Kidney (tissue), 14 donors: ENCODE measurements around the gene LBHD2. TPM values are rescaled to one million over a fixed set of nuclear protein-coding genes. Genes with fewer than 3 reads are reported as not detected.

ENCODE experiments used
- DNase-seq, 5 donors: peaks; one replicate each; pipeline ENCODE4 v3.0.0-alpha.2; 2013 to 2020
- FAIRE-seq: peaks from 2 replicates; lab custom pipeline; 2012; peaks lifted over from hg19 to GRCh38; lab: Jason Lieb, UNC
- H3K27ac ChIP-seq, 2 donors: one replicate each; pipeline ENCODE4 v1.7.0; 2013; ENCODE audit warnings: low read depth in 2 of 2, low read length in 2 of 2, inconsistent platforms in 1 of 2
- H3K27me3 ChIP-seq: one replicate; pipeline ENCODE4 v1.7.1; 2013; ENCODE audit warnings: low read length, inconsistent platforms; ENCODE audit not compliant: control insufficient read depth, insufficient read depth
- H3K36me3 ChIP-seq, 3 donors: one replicate each; pipeline versions ENCODE4 v1.7.0 to v1.7.1; 2013; ENCODE audit warnings: low read length in 3 of 3, control low read depth in 1 of 3, inconsistent platforms in 1 of 3; ENCODE audit not compliant: insufficient read depth in 3 of 3, control insufficient read depth in 2 of 3
- H3K4me1 ChIP-seq, 3 donors: one replicate each; pipeline versions ENCODE4 v1.7.0 to v1.7.1; 2013; ENCODE audit warnings: low read length in 3 of 3, inconsistent platforms in 1 of 3, low read depth in 1 of 3; ENCODE audit not compliant: control insufficient read depth in 2 of 3, insufficient read depth in 2 of 3
- H3K4me3 ChIP-seq, 3 donors: one replicate each; pipeline versions ENCODE4 v1.7.0 to v1.8.1; 2013; ENCODE audit warnings: low read length in 3 of 3, control low read depth in 1 of 3, inconsistent platforms in 1 of 3
- H3K9ac ChIP-seq, 3 donors: one replicate each; pipeline versions ENCODE4 v1.7.0 to v1.7.1; 2013; ENCODE audit warnings: low read length in 3 of 3, control low read depth in 1 of 3, inconsistent platforms in 1 of 3
- H3K9me3 ChIP-seq, 3 donors: one replicate each; pipeline versions ENCODE4 v1.7.0 to v1.7.1; 2013; ENCODE audit warnings: low read length in 3 of 3, control low read depth in 1 of 3, inconsistent platforms in 1 of 3; ENCODE audit not compliant: control insufficient read depth in 2 of 3, insufficient read depth in 1 of 3
- intact Hi-C: fragments of 100-400 bp; cut with DNase I; formaldehyde crosslinking; loops from one replicate; pipeline ENCODE4 v1.11.1; 2022
- polyA plus RNA-seq: library from polyadenylated mRNA; stranded (reverse); fragments of 350-450 nt; fragmentation: Illumina TruSeq; extraction: RNeasy Lipid Tissue Mini Kit (QIAGEN cat#74804); gene quantifications from one replicate; pipeline ENCODE4 v1.2.3, GENCODE V29; 2014; ENCODE audit warnings: low read depth, low replicate concordance; ENCODE audit not compliant: insufficient read depth
- total RNA-seq: library from RNA; stranded (reverse); fragmentation: NEBNext Ultra II Directional; extraction: Animal tissue kit (Norgen Biotek cat#: 25700); gene quantifications from one replicate; pipeline ENCODE4 v1.2.1, GENCODE V29; 2021
- TF ChIP-seq, protein P1 (sequence below): IDR thresholded peaks from 3 replicates; pipeline ENCODE4 v1.5.1; 2012; ENCODE audit warnings: mild to moderate bottlenecking, moderate library complexity, borderline replicate concordance; ENCODE audit not compliant: insufficient read depth; ENCODE audit errors: extremely low read depth
- donor health status: control.
- donor health status: control.
- donor health status: control.
- donor health status: control.
- donor health status: control.
- donor health status: DM: yes; HTN: yes; CAD: no.
- donor health status: Normal renal cell carcinoma (clear cell type).

LBHD2 gene
- total and polyA plus RNA-seq, 2 donors from 2014 or later = 0.82 TPM; not detected in 1

DNA sequence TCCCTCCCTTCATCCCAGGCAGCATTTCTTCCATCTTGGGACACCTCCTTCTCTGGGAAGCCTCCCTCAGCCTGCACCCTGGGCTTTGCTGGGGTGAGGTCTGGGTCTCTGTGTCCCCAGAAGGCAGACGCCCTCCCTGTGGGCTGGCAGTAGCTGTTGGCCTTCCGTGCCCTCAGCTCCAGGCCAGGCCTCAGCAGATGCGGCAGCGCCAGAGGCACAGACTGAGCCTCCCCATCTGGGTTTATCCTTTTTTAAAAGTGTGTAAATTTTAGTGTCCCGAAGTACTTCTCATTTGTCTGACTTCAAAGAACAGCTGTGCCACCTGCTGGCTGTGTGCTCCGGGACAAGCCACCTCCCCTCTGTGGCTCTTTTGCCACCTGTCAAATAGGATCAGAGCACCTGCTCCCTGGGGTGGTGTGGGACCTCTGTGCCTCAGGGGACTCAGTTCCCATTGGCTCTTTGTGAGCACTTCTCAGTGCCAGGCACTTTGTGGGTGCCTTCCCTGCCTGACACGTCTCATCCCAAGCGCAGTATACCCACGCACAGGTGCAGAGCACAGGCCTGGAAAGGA is 21.7 kb downstream of the LBHD2 start:
- Histone ChIP-seq H3K27ac (no peak overlapping the region), H3K4me1 (peaks cover 0 to 19% (median 5%) of the 10 kb centered on the region in 3 donors), H3K27me3 (peaks cover 11% of the 10 kb centered on the region), H3K9me3 (no peaks in the 10 kb centered on the region), H3K4me3 (no peak overlapping the region), H3K9ac (no peak overlapping the region), H3K36me3 (no peaks in the 10 kb centered on the region)
- TF ChIP-seq, protein P1, sequence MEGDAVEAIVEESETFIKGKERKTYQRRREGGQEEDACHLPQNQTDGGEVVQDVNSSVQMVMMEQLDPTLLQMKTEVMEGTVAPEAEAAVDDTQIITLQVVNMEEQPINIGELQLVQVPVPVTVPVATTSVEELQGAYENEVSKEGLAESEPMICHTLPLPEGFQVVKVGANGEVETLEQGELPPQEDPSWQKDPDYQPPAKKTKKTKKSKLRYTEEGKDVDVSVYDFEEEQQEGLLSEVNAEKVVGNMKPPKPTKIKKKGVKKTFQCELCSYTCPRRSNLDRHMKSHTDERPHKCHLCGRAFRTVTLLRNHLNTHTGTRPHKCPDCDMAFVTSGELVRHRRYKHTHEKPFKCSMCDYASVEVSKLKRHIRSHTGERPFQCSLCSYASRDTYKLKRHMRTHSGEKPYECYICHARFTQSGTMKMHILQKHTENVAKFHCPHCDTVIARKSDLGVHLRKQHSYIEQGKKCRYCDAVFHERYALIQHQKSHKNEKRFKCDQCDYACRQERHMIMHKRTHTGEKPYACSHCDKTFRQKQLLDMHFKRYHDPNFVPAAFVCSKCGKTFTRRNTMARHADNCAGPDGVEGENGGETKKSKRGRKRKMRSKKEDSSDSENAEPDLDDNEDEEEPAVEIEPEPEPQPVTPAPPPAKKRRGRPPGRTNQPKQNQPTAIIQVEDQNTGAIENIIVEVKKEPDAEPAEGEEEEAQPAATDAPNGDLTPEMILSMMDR = no peak
- intact Hi-C loops = loop anchor here (10.0 kb wide), 2 partner anchors 69 to 189 kb away; no protein-coding TSS in a partner anchor
- DNase-seq (no peak), FAIRE-seq (no peak)

DNA sequence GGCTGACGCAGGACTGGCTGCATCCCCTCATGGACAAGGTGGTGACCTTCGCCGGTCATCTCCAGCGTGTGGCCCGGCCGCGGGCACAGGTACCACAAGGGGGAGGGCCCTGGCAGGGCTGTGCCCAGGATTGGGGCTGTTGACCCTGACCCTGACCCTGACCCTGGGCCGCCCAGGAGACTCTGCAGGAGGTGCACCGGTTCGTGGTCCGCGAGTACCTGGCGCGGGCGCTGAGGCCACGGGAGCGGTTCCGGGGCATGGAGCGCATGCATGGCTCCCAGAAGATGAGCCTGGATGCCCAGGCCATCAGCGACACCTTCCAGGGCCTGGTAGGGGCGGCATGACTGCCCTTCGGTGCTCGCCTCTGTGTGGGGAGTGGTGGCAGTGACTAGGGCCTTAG is 23.4 kb downstream of the LBHD2 start:
- TF ChIP-seq, protein P1 = no peak
- DNase-seq (no peak), FAIRE-seq (no peak)

DNA sequence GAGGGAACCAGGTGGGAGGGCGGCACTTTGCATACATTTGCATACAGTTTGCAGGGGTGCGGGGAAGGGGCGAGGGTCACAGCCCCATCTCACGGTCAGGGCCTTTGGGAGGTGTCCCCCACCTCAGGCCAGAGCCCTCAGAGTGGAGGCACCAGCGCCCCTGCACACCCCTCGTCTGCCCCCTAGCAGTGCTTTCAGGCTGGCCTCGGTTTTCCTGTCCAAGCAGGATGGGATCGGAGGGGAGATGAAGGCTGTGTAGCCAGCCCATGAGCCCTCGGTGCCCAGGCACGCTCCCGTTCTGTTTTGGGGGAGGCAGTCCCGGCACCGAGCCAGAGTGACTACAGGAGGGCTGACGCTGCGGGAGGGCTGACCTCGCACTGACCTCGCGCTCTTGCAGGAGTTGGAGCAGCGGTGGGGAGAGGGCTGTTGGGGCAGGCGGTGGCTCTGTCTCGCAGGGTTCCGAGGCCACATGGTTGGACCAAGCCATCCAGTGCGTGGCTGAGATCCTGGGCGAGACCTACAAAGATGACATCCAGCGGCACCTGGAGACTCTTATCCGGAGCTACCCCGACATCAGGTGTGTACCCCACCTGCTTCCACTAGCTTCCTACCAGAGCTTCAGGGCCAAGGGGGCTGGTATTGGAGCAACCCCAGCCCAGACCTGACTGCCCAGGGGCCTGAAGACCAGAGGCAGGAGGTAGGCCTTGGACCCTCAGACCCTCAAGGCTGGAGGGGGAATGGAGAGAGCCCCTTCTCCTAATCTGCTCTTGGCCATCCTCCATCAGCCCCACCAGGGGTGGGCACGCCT is 24.1 kb downstream of the LBHD2 start:
- H3K4me1 ChIP-seq = peaks cover 0 to 27% (median 6%) of the 10 kb centered on the region in 3 donors
- DNase-seq = no peak

More for the DNA sequence above, 23.4 kb downstream of the LBHD2 start:
- intact Hi-C loops = loop anchor here (10.0 kb wide), 2 partner anchors 67 to 187 kb away; no protein-coding TSS in a partner anchor
- Histone ChIP-seq H3K36me3 (no peaks in the 10 kb centered on the region), H3K9me3 (no peaks in the 10 kb centered on the region), H3K9ac (no peak overlapping the region), H3K4me3 (no peak overlapping the region), H3K27ac (no peak overlapping the region), H3K27me3 (peaks cover 11% of the 10 kb centered on the region), H3K4me1 (peaks cover 0 to 25% (median 6%) of the 10 kb centered on the region in 3 donors)

More for the DNA sequence above, 24.1 kb downstream of the LBHD2 start:
- peaks cover 6% of the 10 kb centered on the region for H3K27me3 ChIP-seq
- no peak for FAIRE-seq
- no peaks in the 10 kb centered on the region for H3K36me3 ChIP-seq
- no peak overlapping the region for H3K4me3 ChIP-seq
- no peak overlapping the region for H3K9ac ChIP-seq
- TF ChIP-seq, protein P1 = no peak
- no peak overlapping the region for H3K27ac ChIP-seq
- intact Hi-C loops = loop anchor here (10.0 kb wide), 2 partner anchors 67 to 187 kb away; no protein-coding TSS in a partner anchor
- H3K9me3 ChIP-seq = no peaks in the 10 kb centered on the region
